ENCODE measurements around the gene FAM53B. TPM values are rescaled to one million over a fixed set of nuclear protein-coding genes. Genes with fewer than 3 reads are reported as not detected.

Gene FAM53B
- polyA plus RNA-seq, 1 of the 3 experiments (the other 2 are of a cell fraction) = 5.6 TPM

- TF ChIP-seq REST (IDR thresholded peaks at IDR 0.05; ENCODE audit: low read depth, low read length) (no peak), GATA2 (CRISPR knock-in tag; IDR thresholded peaks at IDR 0.05) (no peak), POLR2AphosphoS5 (IDR thresholded peaks at IDR 0.05; ENCODE audit: low read depth, low read length) (no peak), CTCF (IDR thresholded peaks at IDR 0.05) (no peak), MXI1 (IDR thresholded peaks at IDR 0.05; ENCODE audit: low read depth, low read length) (no peak), TAF1 (IDR thresholded peaks at IDR 0.05; ENCODE audit: borderline replicate concordance, low read depth, low read length) (no peak), SIN3A (IDR thresholded peaks at IDR 0.05; ENCODE audit: borderline replicate concordance, low read depth, low read length) (no peak)
Observed at GRCh38 chr10:124595143-124595883, 148.9 kb downstream of the FAM53B start (continued).

GRCh38 chr10:124594240-124594639, 149.9 kb downstream of the FAM53B start:
- WGBS (ENCODE audit: low lambda C conversion rate) = 73% methylated on average over 6 of the region's 6 CpGs

More at GRCh38 chr10:124594240-124594639, 149.9 kb downstream of the FAM53B start:
- no peak overlapping the region for H3K27ac ChIP-seq (ENCODE audit: low read depth in 2 of 2, low read length in 1 of 2)
- no peak overlapping the region for H2AFZ ChIP-seq (ENCODE audit: low read depth)
- POLR2A ChIA-PET = no interaction called here
- no peak for DNase-seq
- H3K9me2 ChIP-seq = no peaks in the 10 kb centered on the region
- no peaks in the 10 kb centered on the region for H3K36me3 ChIP-seq (replicated peaks in 1 of 2; ENCODE audit: control insufficient read depth in 1 of 2, insufficient read depth in 2 of 2, low read length in 1 of 2)
- no peaks in the 10 kb centered on the region for H3K27me3 ChIP-seq (ENCODE audit: insufficient read depth)
- H3K9me3 ChIP-seq = no peaks in the 10 kb centered on the region
- no peaks in the 10 kb centered on the region for H4K20me1 ChIP-seq (ENCODE audit: insufficient read depth)
- no peak for TF ChIP-seq ELF1 (IDR thresholded peaks at IDR 0.05)
- TF ChIP-seq POLR2AphosphoS5 (IDR thresholded peaks at IDR 0.05; ENCODE audit: low read depth, low read length) = no peak
- TF ChIP-seq TCF12 (IDR thresholded peaks at IDR 0.05) = no peak
- H3K4me3 ChIP-seq (ENCODE audit: low read depth in 2 of 2, low read length in 1 of 2) = no peak overlapping the region
- no peaks in the 10 kb centered on the region for H3K79me2 ChIP-seq (ENCODE audit: insufficient read depth)
- H3K4me1 ChIP-seq (ENCODE audit: control insufficient read depth in 1 of 2, insufficient read depth in 2 of 2, low read depth in 1 of 2, low read length in 1 of 2) = peaks cover 0 to 1% of the 10 kb centered on the region in 2 experiments; a peak in 1 of 4 replicates
- H3K4me2 ChIP-seq = no peak overlapping the region
- CTCF ChIA-PET = no interaction called here
- H3F3A ChIP-seq (replicated peaks; ENCODE audit: insufficient read depth) = no peaks in the 10 kb centered on the region
- H3K9ac ChIP-seq = no peak overlapping the region
